Pancreas (tissue), 10 donors: ENCODE results near the gene SOX11. TPM values are rescaled to one million over a fixed set of nuclear protein-coding genes. Genes with fewer than 3 reads are reported as not detected.

Experiments
- ATAC-seq, 4 donors: fragments of 200-7000 bp; cut with Tn5 transposase; one replicate each; pipeline versions ENCODE4 v1.8.0 to v1.9.1; 2020; ENCODE audit warnings: mild to moderate bottlenecking in 4 of 4, moderate library complexity in 4 of 4
- DNase-seq, 6 donors: peaks; one replicate each; pipeline ENCODE4 v3.0.0-alpha.2; 2020
- FAIRE-seq: peaks from 2 replicates; lab custom pipeline; 2012; peaks lifted over from hg19 to GRCh38; lab: Jason Lieb, UNC
- H3K27ac ChIP-seq, 4 donors: fragments of 200-600 bp; sonication (generic); 1 replicate in 3 of 4; 2 replicates in 1 of 4; pipeline versions ENCODE4 v1.5.0 to v1.8.0; 2020
- H3K27me3 ChIP-seq, 4 donors: fragments of 200-600 bp; one replicate each; pipeline ENCODE4 v1.8.0; 2021
- H3K36me3 ChIP-seq, 3 donors: fragments of 200-600 bp; sonication (generic) in 1 of 3; one replicate each; pipeline versions ENCODE4 v1.5.0 to v1.8.0; 2020 to 2021
- H3K4me1 ChIP-seq, 3 donors: fragments of 200-600 bp; one replicate each; pipeline ENCODE4 v1.8.0; 2021
- H3K4me3 ChIP-seq, 4 donors: fragments of 200-600 bp; sonication (generic) in 2 of 4; one replicate each; pipeline versions ENCODE4 v1.5.0 to v1.8.0; 2020 to 2021
- H3K9me3 ChIP-seq, 4 donors: fragments of 200-600 bp; one replicate each; pipeline ENCODE4 v1.8.0; 2021
- CTCF ChIP-seq, 4 donors: fragments of 200-600 bp; sonication (generic) in 3 of 4; IDR thresholded peaks; one replicate each; pipeline versions ENCODE4 v1.5.0 to v1.8.0; 2021; ENCODE audit warnings: antibody characterized with exemption in 4 of 4
- WGBS, 2 donors: extraction: QIAGEN DNeasy Blood & Tissue Kit; methylation state at CpG; one replicate each; pipeline ENCODE4 v1.1.7; 2013; 5-methylcytosine and 5-hydroxymethylcytosine counted together
- intact Hi-C, 3 donors: fragments of 100-400 bp; cut with DNase I; formaldehyde crosslinking; loops; one replicate each; pipeline versions ENCODE4 v1.11.1 to v1.14.2; 2022
- polyA plus RNA-seq, 2 donors: library from polyadenylated mRNA; stranded (reverse); fragments of 200-250 nt; gene quantifications; one replicate each; pipeline ENCODE4 v1.2.3, GENCODE V29; 2013
- total RNA-seq, 6 donors: library from RNA; stranded (reverse); fragmentation: NEBNext Ultra II Directional in 4 of 6; extraction: Animal tissue kit (Norgen Biotek cat#: 25700) in 4 of 6; gene quantifications; one replicate each; pipeline versions ENCODE4 v1.2.1 to v1.2.4, GENCODE V29; 2021 to 2023
- donor health status: healthy with polysubstance abuse.
- donor health status: DM: no; HTN: no; CAD: no; lungs with moderate emphysema.
- donor health status: DM: no; HTN: no; CAD: no.
- donor health status: control.
- donor health status: control.
- donor health status: Bipolar disorder and iron deficiency.
- donor health status: DM: yes; HTN: yes; CAD: no.
- donor health status: DM: no; HTN: no; CAD: no.
- donor health status: DM: no; HTN: no; CAD: no.
- donor health status: DM: yes; HTN: yes; CAD: no.

Gene SOX11
- total and polyA plus RNA-seq, 8 donors, result 0.03 to 0.09 (median 0.04) TPM; not detected in 4

- ATAC-seq, result no peak
- no peak for FAIRE-seq
- peaks cover 0 to 19% (median 3%) of the 10 kb centered on the region in 4 donors for H3K27me3 ChIP-seq
These were observed 11.0 kb downstream of the SOX11 start for GRCh38 chr2:5703166-5703565.

GRCh38 chr2:5705490-5705889, 13.3 kb downstream of the SOX11 start:
- FAIRE-seq, result no peak
- no peaks in the 10 kb centered on the region for H3K9me3 ChIP-seq
- DNase-seq, result peak in 1 of 6 donors; percentile 57
- TF ChIP-seq CTCF (IDR thresholded peaks at IDR 0.05), result no peak
- H3K4me3 ChIP-seq, result no peak overlapping the region
- intact Hi-C loops, result no loop called here
- ATAC-seq, result no peak
- no peaks in the 10 kb centered on the region for H3K36me3 ChIP-seq
- H3K4me1 ChIP-seq, result no peaks in the 10 kb centered on the region
- 81 to 89% methylated on average over 4 of the region's 4 CpGs for WGBS, 2 donors
- peaks cover 0 to 5% (median 0%) of the 10 kb centered on the region in 4 donors for H3K27me3 ChIP-seq
- no peak overlapping the region for H3K27ac ChIP-seq

More at GRCh38 chr2:5703166-5703565, 11.0 kb downstream of the SOX11 start:
- H3K9me3 ChIP-seq, result no peaks in the 10 kb centered on the region
- no peak for TF ChIP-seq CTCF (IDR thresholded peaks at IDR 0.05)
- no peaks in the 10 kb centered on the region for H3K36me3 ChIP-seq
- intact Hi-C loops, result no loop called here
- no peak overlapping the region for H3K27ac ChIP-seq
- H3K4me1 ChIP-seq, result no peaks in the 10 kb centered on the region
- H3K4me3 ChIP-seq, result no peak overlapping the region
- 91 to 96% methylated on average over 2 of the region's 2 CpGs for WGBS, 2 donors
- no peak for DNase-seq

- no peak overlapping the region for H3K4me3 ChIP-seq
- DNase-seq (peak in 1 of 6 donors; percentile 53), FAIRE-seq (no peak), ATAC-seq (no peak)
- no peaks in the 10 kb centered on the region for H3K9me3 ChIP-seq
- H3K36me3 ChIP-seq, result no peaks in the 10 kb centered on the region
- no peak for TF ChIP-seq CTCF (IDR thresholded peaks at IDR 0.05)
- intact Hi-C loops, result no loop called here
- H3K27me3 ChIP-seq, result no peaks in the 10 kb centered on the region
- H3K4me1 ChIP-seq, result no peaks in the 10 kb centered on the region
- 76 to 85% methylated on average over 56 of the region's 56 CpGs for WGBS, 2 donors
- no peak overlapping the region for H3K27ac ChIP-seq
These were observed 14.7 kb downstream of the SOX11 start for GRCh38 chr2:5706717-5707455.

GRCh38 chr2:5710615-5711014, 18.4 kb downstream of the SOX11 start:
- intact Hi-C loops, result no loop called here

More at GRCh38 chr2:5710615-5711014, 18.4 kb downstream of the SOX11 start:
- H3K4me1 ChIP-seq, result no peaks in the 10 kb centered on the region
- H3K36me3 ChIP-seq, result no peaks in the 10 kb centered on the region
- no peak for FAIRE-seq
- H3K27ac ChIP-seq, result no peak overlapping the region
- H3K9me3 ChIP-seq, result no peaks in the 10 kb centered on the region
- DNase-seq, result no peak
- 51 to 54% methylated on average over 6 of the region's 6 CpGs for WGBS, 2 donors
- H3K27me3 ChIP-seq, result no peaks in the 10 kb centered on the region
- TF ChIP-seq CTCF (IDR thresholded peaks at IDR 0.05), result no peak
- no peak for ATAC-seq
- no peak overlapping the region for H3K4me3 ChIP-seq
